Measurements from ENCODE around the gene MAP3K20.
"Not testable (repeated sequence)": the region's sequence is repeated elsewhere in the genome, so short reads cannot be mapped to it uniquely, and the experiment has no call there.

The MAP3K20 gene

DNA sequence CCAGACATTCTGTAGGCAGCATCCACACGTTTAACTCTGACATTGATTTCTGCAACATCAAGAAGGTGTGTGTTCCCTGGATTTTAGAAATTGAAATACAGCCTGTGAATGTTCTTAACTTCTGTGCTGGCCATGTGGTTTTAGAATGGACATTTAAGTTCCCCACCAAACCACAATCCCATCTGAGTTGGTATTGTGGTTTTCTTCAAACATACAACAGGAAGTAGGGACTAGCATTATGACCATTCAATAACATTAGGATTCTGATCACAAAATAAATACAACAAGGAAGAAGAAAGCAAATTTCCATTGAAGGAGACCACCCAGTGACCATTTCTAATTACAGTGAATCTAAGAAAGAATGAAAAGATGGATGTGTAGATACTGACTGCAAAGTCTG, 51.2 kb downstream of the MAP3K20 start:
- no peak for DNase-seq (ENCODE audit: low spot score)

DNA sequence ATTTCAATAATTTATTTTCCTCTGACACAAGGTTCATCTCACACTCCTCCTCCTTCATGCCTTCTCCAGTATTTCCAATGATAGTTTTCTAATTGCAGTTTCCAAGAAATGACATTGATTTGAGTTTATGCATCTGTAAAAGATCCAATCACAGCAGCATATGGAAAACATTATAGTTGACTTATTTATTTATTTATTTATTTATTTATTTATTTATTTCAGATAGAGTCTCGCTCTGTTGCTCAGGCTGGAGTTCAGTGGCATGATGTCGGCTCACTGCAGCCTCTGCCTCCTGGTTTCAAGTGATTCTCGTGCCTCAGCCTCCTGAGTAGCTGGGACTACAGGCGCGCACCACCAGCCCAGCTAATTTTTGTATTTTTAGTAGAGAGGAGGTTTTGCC, 52.5 kb downstream of the MAP3K20 start:
- not testable (repeated sequence) for DNase-seq (ENCODE audit: low spot score)

DNA sequence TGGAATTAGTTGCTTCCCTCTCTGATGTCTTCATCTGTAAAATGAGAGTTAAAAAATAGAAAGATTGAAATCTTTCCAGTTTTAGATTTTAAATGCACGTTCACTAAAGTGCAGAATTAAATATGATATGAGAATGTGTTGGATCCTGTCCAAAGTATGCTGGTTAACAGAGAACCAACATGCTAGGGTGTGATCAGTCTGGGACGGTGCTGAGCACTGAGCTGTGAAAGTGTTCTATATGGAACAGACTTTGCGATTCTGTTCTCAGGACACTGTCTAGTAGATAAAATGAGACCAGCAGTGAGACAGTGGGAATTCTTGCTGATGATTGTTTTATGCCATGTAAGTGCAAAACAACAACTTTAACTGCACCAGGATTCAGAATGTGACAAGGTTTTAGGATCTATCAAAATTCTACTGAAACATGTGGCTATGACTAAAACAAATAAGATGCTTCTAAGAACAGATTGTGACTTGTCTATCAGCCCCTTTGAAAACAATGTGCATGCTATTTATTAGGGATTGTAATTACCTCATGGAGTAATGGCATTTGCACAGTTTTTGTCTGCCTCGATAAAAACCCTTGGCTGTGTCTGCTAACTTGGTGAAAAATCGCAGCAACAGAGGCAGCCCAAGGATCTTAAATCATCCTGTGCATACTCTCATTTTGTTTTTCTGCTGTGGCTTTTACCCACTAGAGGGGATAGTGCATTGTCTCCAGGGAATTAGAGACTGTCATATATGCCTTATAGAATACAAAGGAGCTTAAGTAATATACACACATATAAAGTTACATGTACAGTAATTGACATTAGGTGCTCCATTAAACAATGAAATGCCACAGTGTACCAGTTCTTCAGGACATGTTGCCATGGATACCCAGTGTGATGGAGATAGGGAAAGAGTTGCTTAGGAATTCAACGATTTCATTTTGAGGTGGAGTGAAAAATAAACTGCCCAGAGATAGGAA, 55.1 kb downstream of the MAP3K20 start:
- DNase-seq (ENCODE audit: low spot score) = no peak

- no peak for DNase-seq (ENCODE audit: low spot score)
Observed at GRCh38 chr2:173132531-173132930, 56.9 kb downstream of the MAP3K20 start.

DNA sequence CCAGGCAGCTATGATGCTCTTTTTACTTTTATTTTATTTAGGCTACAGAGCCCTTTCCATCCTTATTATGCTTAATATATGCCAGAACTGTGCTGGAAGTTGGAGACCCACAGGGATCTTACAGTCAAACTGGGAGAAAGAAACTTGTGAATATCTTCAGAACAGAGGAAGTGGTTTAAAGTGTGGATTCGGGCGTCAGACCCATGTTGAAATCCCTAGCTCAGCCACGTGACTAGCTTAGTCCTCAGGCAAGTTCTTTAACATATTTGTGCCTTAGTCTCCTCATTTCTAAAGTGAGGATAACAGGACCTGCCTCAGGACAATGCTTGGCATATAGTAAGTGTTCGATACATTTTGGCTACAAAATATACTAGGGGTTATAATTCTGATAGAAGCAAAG, 59.1 kb downstream of the MAP3K20 start:
- no peak for DNase-seq (ENCODE audit: low spot score)

DNA sequence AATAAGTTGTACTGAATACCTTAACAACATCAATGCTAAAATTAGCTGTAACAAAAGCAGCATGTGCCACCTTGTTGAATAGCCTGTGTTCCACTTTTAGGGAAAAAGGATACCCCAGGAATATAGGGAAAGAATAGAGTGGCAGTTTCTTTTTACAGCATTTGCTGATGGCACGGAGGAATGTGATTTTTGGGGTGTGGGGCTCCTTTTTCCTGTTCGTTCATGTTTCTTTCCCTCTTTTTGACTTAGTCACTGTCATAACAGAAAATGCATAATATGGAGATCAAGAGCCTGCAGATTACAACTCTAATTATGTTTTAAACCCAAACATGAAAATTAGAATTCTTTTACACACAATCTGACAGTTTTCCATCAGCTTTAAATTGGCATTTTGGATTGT, 60.4 kb downstream of the MAP3K20 start:
- no peak for DNase-seq (ENCODE audit: low spot score)

DNA sequence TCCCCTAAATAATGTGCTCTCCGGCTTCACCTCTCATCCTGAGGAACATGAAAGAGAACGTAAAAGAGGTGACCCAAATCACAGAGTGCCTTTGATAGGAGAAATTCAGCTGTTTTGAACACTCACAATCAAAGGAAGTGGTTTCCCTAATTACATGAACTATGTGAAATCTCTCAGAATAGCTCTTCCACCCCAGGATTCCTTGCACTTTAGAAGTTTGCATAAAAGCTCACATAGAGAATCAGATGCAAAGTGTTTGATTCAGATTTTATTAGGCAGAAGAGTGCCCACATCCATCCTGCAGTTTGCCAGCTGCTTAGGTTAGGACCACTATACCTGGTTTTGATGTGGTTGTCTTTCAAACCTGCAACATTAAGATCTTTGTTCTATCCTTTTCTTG, 61.0 kb downstream of the MAP3K20 start:
- no peak for DNase-seq (ENCODE audit: low spot score)

GRCh38 chr2:173137610-173138009, 62.0 kb downstream of the MAP3K20 start:
- DNase-seq (ENCODE audit: low spot score) = no peak

DNA sequence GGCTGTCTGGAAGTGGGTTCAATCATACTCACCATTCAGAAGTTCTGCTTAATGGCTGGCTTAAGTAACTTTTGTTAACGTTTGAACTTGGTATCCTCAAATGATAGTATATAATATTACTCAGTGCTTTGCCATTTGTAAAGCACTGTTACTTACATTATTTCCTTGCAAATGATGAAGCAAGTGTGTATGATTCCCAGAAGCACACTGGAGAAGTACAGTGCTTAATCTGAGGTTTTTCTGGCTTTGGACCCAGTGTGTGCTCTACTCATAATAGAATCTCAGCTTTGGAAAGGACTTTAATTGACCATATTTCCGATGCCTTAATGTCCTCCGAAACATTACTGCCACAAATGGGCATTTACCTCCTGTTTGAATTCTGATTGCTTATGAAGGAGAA, 63.3 kb downstream of the MAP3K20 start:
- DNase-seq (ENCODE audit: low spot score) = no peak

GRCh38 chr2:173141666-173142065, 66.0 kb downstream of the MAP3K20 start:
- no peak for DNase-seq (ENCODE audit: low spot score)

GRCh38 chr2:173145454-173145853, 69.8 kb downstream of the MAP3K20 start:
- no peak for DNase-seq (ENCODE audit: low spot score)

DNA sequence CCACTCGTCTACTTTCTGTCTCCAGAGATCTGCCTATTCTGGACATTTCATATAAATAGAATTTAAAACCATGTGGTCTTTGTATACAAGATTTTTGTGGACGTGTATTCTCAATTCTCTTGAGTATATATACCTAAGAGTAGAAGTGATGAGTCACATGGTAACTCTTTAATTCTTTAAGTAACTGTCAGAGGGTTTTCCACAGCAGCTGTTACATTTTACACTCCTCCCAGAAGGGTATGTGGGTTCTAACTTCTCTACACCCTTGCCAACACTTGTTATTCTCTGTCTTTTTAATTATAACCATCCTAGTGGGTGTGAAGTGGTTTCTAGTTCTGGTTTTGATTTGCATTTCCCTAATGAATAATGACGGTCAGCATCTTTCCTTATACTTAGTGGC, 70.9 kb downstream of the MAP3K20 start:
- no peak for DNase-seq (ENCODE audit: low spot score)

GRCh38 chr2:173148520-173148919, 72.9 kb downstream of the MAP3K20 start:
- DNase-seq (ENCODE audit: low spot score) = no peak

GRCh38 chr2:173149491-173149890, 73.8 kb downstream of the MAP3K20 start:
- DNase-seq (ENCODE audit: low spot score) = no peak

- DNase-seq (ENCODE audit: low spot score) = no peak
Observed at GRCh38 chr2:173150087-173150486, 74.4 kb downstream of the MAP3K20 start.

GRCh38 chr2:173150963-173151362, 75.3 kb downstream of the MAP3K20 start:
- no peak for DNase-seq (ENCODE audit: low spot score)

DNA sequence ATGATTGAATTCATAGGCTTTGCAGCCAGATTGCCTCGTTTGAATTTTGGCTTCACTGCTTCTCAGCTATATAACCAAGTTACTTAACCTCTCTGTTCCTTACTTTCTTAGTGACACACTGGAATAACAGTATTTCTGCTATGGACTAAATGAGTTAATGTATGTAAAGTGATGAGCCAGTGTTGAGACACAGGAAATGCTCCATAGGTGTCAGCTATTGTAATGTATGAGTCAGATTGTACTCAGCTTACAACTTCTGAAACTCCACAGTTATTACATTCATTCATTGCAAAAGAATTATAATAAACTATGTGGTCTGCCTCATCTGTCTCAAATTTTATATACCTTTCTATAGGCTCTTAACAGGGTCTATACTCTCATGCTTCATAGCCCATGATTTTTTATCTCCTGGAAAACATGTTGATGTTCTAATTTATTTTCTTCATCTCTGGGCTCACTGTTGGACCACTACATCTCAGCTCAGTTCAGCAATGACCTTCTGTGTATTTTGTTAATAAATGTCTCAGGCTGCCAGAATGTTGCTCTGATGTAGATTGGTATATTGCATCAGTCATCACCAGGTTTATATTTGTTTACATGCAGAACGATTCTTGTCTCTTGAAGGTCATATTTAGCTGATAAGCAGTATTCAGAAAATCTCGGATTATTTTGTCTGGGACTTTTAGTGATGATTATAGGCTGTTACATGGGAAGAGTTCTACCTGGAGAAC, 76.2 kb downstream of the MAP3K20 start:
- DNase-seq (ENCODE audit: low spot score) = no peak

GRCh38 chr2:173153301-173153885, 77.7 kb downstream of the MAP3K20 start:
- no peak for DNase-seq (ENCODE audit: low spot score)

- no peak for DNase-seq (ENCODE audit: low spot score)
Observed at GRCh38 chr2:173157676-173158293, 82.1 kb downstream of the MAP3K20 start.

DNA sequence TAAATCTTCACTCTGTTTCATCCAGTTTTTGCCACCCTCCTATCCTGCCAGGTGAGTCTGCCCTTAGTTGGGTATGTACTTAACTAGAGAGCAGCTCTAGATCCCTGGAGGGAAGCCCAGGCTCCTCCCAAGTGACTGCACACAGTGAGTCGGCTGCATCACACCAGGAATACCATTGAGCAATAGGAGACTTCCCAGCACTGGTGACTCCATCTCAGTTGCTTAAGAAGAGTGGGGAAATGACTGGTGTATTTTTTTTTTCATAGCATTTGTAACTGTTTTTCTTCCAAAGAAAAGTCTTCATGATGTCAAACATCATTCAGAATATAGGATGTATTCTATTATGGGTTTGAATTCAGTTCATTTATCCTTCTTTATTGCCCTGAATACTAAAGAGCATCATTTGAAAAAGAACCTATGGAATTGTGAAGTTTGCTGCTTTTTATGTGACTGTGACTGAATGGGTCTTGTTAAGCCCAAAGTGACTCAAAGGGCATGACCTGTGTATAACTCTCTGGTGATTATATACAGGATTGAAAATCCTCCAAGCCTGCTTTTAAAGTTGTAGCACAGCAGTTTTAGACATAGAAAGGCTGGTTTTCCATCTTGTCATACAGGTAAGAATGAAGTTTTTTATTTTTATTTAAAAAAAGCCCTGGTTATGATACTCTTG, 84.3 kb downstream of the MAP3K20 start:
- no peak for DNase-seq (ENCODE audit: low spot score)

GRCh38 chr2:173160618-173161017, 85.0 kb downstream of the MAP3K20 start:
- DNase-seq (ENCODE audit: low spot score) = no peak

DNA sequence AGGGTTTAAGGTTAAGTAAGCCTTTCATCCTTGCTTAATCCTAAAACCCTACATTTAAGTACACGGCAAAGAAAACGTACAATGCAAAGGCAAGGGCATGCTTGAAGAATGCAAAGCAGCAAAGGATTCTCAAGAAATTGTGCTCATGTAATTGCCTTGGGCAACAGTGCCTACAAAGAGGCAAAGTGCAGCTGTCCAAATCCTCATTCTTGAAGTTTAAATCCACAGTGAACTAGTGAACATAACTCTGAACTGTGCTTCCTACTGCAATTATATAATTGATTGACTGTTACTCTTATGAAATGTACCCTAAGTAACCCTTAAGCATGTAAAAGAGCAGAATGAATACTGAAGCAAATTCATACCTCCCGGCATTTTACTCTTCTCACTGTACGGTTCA, 85.4 kb downstream of the MAP3K20 start:
- DNase-seq (ENCODE audit: low spot score) = no peak
